IMR-90 (cell line): ENCODE measurements around the gene CAST. TPM values are rescaled to one million over a fixed set of nuclear protein-coding genes. Genes with fewer than 3 reads are reported as not detected.

Source experiments
- ATAC-seq: fragments of 200-7000 bp; cut with Tn5 transposase; 2 replicates; pipeline ENCODE4 v1.9.1; 2020; ENCODE audit warnings: low read depth, mild to moderate bottlenecking, moderate library complexity
- BruUV-seq: library from RNA; stranded (reverse); fragments of 400-500 nt; replicated peaks from 2 replicates; lab custom pipeline; 2021; lab: Mats Ljungman, UMichigan
- CTCF ChIA-PET: fragments of 300-600 bp; formaldehyde crosslinking; extraction: SDS; loops from one replicate; lab custom pipeline; 2021; ENCODE audit warnings: antibody characterized with exemption; lab: Yijun Ruan, JAX
- POLR2A ChIA-PET: fragments of 300-600 bp; sonication (Branson Sonifier 250); formaldehyde crosslinking; loops from one replicate; lab custom pipeline; 2022; ENCODE audit warnings: antibody characterized with exemption; ENCODE audit not compliant: unreplicated experiment; lab: Charles Lee
- DNase-seq: peaks from one replicate; pipeline ENCODE4 v3.0.0; 2013
- H2AFZ ChIP-seq: replicated peaks from 2 replicates; pipeline ENCODE3; 2013; ENCODE audit warnings: low read length, mild to moderate bottlenecking; ENCODE audit not compliant: poor library complexity
- H2AK5ac ChIP-seq: 2 replicates; pipeline ENCODE4 v1.6.1; 2013; ENCODE audit warnings: low read depth, low read length, inconsistent platforms
- H2AK9ac ChIP-seq: replicated peaks from 2 replicates; pipeline ENCODE3; 2013; ENCODE audit warnings: mild to moderate bottlenecking, low read depth, low read length, moderate library complexity; ENCODE audit not compliant: poor library complexity
- H2BK120ac ChIP-seq: 2 replicates; pipeline ENCODE4 v1.6.1; 2013; ENCODE audit warnings: low read depth, low read length, inconsistent platforms
- H2BK15ac ChIP-seq: 3 replicates; pipeline ENCODE4 v1.6.1; 2013; ENCODE audit warnings: low read depth, low read length, inconsistent platforms
- H2BK20ac ChIP-seq: 2 replicates; pipeline ENCODE4 v1.6.1; 2013; ENCODE audit warnings: low read depth, mild to moderate bottlenecking, inconsistent platforms, low read length, moderate library complexity
- H2BK5ac ChIP-seq: 2 replicates; pipeline ENCODE4 v1.6.1; 2013; ENCODE audit warnings: mild to moderate bottlenecking, low read depth, low read length, inconsistent platforms; ENCODE audit not compliant: poor library complexity, severe bottlenecking
- H3K14ac ChIP-seq: replicated peaks from 2 replicates; pipeline ENCODE4 v1.6.1; 2013; ENCODE audit warnings: low read depth, low read length, inconsistent platforms
- H3K18ac ChIP-seq: 2 replicates; pipeline ENCODE4 v1.6.1; 2013; ENCODE audit warnings: low read depth, low read length, control low read depth
- H3K23ac ChIP-seq: 2 replicates; pipeline ENCODE4 v1.6.1; 2013; ENCODE audit warnings: low read depth, low read length, inconsistent platforms
- H3K27ac ChIP-seq: 2 replicates; pipeline ENCODE4 v1.5.1; 2013; ENCODE audit warnings: mild to moderate bottlenecking, control low read depth, low read length; ENCODE audit not compliant: insufficient read depth
- H3K27me3 ChIP-seq: 2 replicates; pipeline ENCODE4 v1.6.1; 2013; ENCODE audit warnings: low read length; ENCODE audit not compliant: control insufficient read depth, insufficient read depth
- H3K36me3 ChIP-seq: 2 replicates; pipeline ENCODE4 v1.6.1; 2013; ENCODE audit warnings: low read length, mixed read lengths; ENCODE audit not compliant: control insufficient read depth, insufficient read depth
- H3K4ac ChIP-seq: 2 replicates; pipeline ENCODE4 v1.6.1; 2013; ENCODE audit warnings: low read depth, low read length, inconsistent platforms
- H3K4me1 ChIP-seq: 2 replicates; pipeline ENCODE4 v1.6.1; 2013; ENCODE audit warnings: low read length, mixed read lengths; ENCODE audit not compliant: control insufficient read depth, insufficient read depth
- H3K4me2 ChIP-seq: 2 replicates; pipeline ENCODE4 v1.6.1; 2013; ENCODE audit warnings: low read depth, mild to moderate bottlenecking, control low read depth, low read length, moderate library complexity
- H3K4me3 ChIP-seq: 2 replicates; pipeline ENCODE4 v1.5.1; 2013; ENCODE audit warnings: low read depth, mild to moderate bottlenecking, control low read depth, low read length, moderate library complexity; ENCODE audit not compliant: insufficient read depth
- H3K56ac ChIP-seq: 2 replicates; pipeline ENCODE4 v1.6.1; 2013; ENCODE audit warnings: low read length, inconsistent platforms; ENCODE audit not compliant: insufficient read depth; ENCODE audit errors: extremely low read depth
- H3K79me1 ChIP-seq, 2 experiments: 2 replicates each; pipeline ENCODE4 v1.6.1; 2013; ENCODE audit warnings: low read length in 2 of 2, inconsistent platforms in 1 of 2, low read depth in 1 of 2
- H3K9ac ChIP-seq: 2 replicates; pipeline ENCODE4 v1.6.1; 2013; ENCODE audit warnings: low read depth, low read length, control low read depth
- H3K9me1 ChIP-seq: 2 replicates; pipeline ENCODE4 v1.6.1; 2013; ENCODE audit warnings: low read length, inconsistent platforms; ENCODE audit not compliant: insufficient read depth
- H3K9me3 ChIP-seq: 2 replicates; pipeline ENCODE4 v1.6.1; 2013; ENCODE audit warnings: low read length; ENCODE audit not compliant: control insufficient read depth, insufficient read depth
- H4K20me1 ChIP-seq: 2 replicates; pipeline ENCODE4 v1.6.1; 2013; ENCODE audit warnings: low read length, inconsistent platforms; ENCODE audit not compliant: insufficient read depth
- H4K5ac ChIP-seq: 2 replicates; pipeline ENCODE4 v1.6.1; 2013; ENCODE audit warnings: mild to moderate bottlenecking, low read depth, low read length, control low read depth
- H4K8ac ChIP-seq, 2 experiments: 2 replicates each; pipeline ENCODE4 v1.6.1; 2013; ENCODE audit warnings: low read depth in 2 of 2, low read length in 2 of 2, control low read depth in 1 of 2, inconsistent platforms in 1 of 2
- H4K91ac ChIP-seq: 2 replicates; pipeline ENCODE4 v1.6.1; 2013; ENCODE audit warnings: low read depth, low read length, inconsistent platforms; ENCODE audit not compliant: insufficient read depth
- CHD1 ChIP-seq: IDR thresholded peaks from 2 replicates; pipeline ENCODE4 v1.6.1; 2012; ENCODE audit warnings: low read depth, low read length, improper control_type of control experiment
- FOS ChIP-seq: fragments of 150-350 bp; IDR thresholded peaks from 2 replicates; pipeline ENCODE4 v1.6.1; 2016; ENCODE audit warnings: low read depth, low read length
- MXI1 ChIP-seq: IDR thresholded peaks from 2 replicates; pipeline ENCODE4 v1.6.1; 2012; ENCODE audit warnings: low read depth, mild to moderate bottlenecking, low read length, moderate library complexity, borderline replicate concordance
- NFE2L2 ChIP-seq: fragments of 150-350 bp; IDR thresholded peaks from 2 replicates; pipeline ENCODE4 v1.6.1; 2016; ENCODE audit warnings: low read depth, mild to moderate bottlenecking, low read length
- POLR2A ChIP-seq: IDR thresholded peaks from 2 replicates; pipeline ENCODE4 v1.6.1; 2012; ENCODE audit warnings: mild to moderate bottlenecking, low read depth, low read length
- SMC3 ChIP-seq: fragments of 150-350 bp; IDR thresholded peaks from 2 replicates; pipeline ENCODE4 v1.6.1; 2016; ENCODE audit warnings: low read depth, mild to moderate bottlenecking, antibody characterized with exemption, low read length, moderate library complexity
- WGBS, 2 experiments: methylation state at CpG; one replicate each; pipeline versions ENCODE4 v1.1.5 to v1.1.7; 2013; ENCODE audit warnings: missing lambda C conversion rate in 2 of 2; ENCODE audit not compliant: insufficient read length in 1 of 2; ENCODE audit errors: extremely low coverage in 2 of 2; 5-methylcytosine and 5-hydroxymethylcytosine counted together
- dilution Hi-C: fragments of 300-500 bp; cut with HindIII; formaldehyde crosslinking; loops from one replicate; pipeline ENCODE4 v1.14.3; 2018; ENCODE audit warnings: low sequenced_read_pairs; ENCODE audit not compliant: unreplicated experiment
- in situ Hi-C: fragments of 300-500 bp; cut with MboI; formaldehyde crosslinking; loops from 3 replicates; pipeline ENCODE4 v1.14.3; 2019; ENCODE audit warnings: low sequenced_read_pairs, inconsistent platforms, mixed read lengths
- intact Hi-C: fragments of 100-400 bp; cut with micrococcal nuclease; formaldehyde crosslinking; loops from 2 replicates; pipeline ENCODE4 v1.10.0; 2022
- polyA plus RNA-seq, 3 experiments: library from polyadenylated mRNA; depleted of rRNA; stranded (reverse); fragments of >200 nt; gene quantifications; 2 replicates each; pipeline ENCODE4 v1.2.3, GENCODE V29; 2012; ENCODE audit warnings: low replicate concordance in 1 of 3
- total RNA-seq: library from RNA; depleted of rRNA; stranded (reverse); fragments of >200 nt; gene quantifications from 2 replicates; pipeline ENCODE4 v1.2.3, GENCODE V29; 2012
- TF ChIP-seq, protein P1 (sequence below): fragments of 150-350 bp; IDR thresholded peaks from 2 replicates; pipeline ENCODE4 v1.6.1; 2016; ENCODE audit warnings: low read depth, mild to moderate bottlenecking, low read length, moderate library complexity, borderline replicate concordance

CAST gene
- total and polyA plus RNA-seq, 2 of the 4 experiments (the other 2 are of a cell fraction): 91.3 to 128 TPM

DNA sequence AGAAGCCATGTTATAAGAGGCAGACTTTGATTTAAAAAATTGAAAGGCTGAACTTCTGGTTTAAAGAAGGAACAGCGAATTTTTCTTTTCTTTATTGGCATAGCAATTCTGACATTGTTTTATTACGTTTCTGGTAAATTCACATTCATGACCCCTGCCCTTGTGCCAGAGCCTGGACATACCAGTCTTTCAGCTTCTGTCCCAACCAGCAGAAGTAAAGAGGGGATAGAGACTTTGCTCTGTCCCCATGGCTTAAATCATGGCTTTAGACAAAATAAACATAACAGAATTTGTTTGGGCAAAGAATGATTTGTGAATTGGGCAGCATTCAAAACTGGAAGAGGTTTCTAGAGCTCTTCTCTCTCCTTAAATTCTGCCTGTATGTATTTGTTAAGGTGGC, 15.3 kb downstream of the CAST start:
- no peak overlapping the region for H2BK5ac ChIP-seq
- peaks cover 31 to 41% of the 10 kb centered on the region in 2 experiments for H3K79me1 ChIP-seq
- ChIA-PET CTCF (no interaction called here), POLR2A (interaction anchor here (0.7 kb wide), 1 partner anchor 11 kb away, joined by 3 read pairs; no protein-coding TSS in a partner anchor)
- H3K27me3 ChIP-seq: no peaks in the 10 kb centered on the region
- H4K5ac ChIP-seq: no peak overlapping the region
- H3K23ac ChIP-seq: no peak overlapping the region
- no peak overlapping the region for H2BK15ac ChIP-seq
- no peak overlapping the region for H3K56ac ChIP-seq
- no peaks in the 10 kb centered on the region for H3K9me3 ChIP-seq
- no peak for ATAC-seq
- H3K4me3 ChIP-seq: no peak overlapping the region
- H3K9me1 ChIP-seq: peaks cover 4% of the 10 kb centered on the region; the same call in 1 of the 2 replicates
- BruUV-seq: no TSS peak
- H4K91ac ChIP-seq: no peak overlapping the region
- no peak overlapping the region for H3K27ac ChIP-seq
- H3K14ac ChIP-seq: no peak overlapping the region
- H2AFZ ChIP-seq: no peak overlapping the region
- H3K4me1 ChIP-seq: peaks cover 4% of the 10 kb centered on the region
- H2BK20ac ChIP-seq: no peak overlapping the region
- no peak overlapping the region for H2AK5ac ChIP-seq
- intact Hi-C loops (no loop called here), in situ Hi-C loops (no loop called here), dilution Hi-C loops (no loop called here)
- no peak for DNase-seq
- H2AK9ac ChIP-seq: no peak overlapping the region
- H3K9ac ChIP-seq: no peak overlapping the region
- WGBS, 2 experiments: no CpG with 5 or more reads among the region's 2 CpGs
- H2BK120ac ChIP-seq: no peak overlapping the region
- H4K8ac ChIP-seq: no peak overlapping the region
- peaks cover 15% of the 10 kb centered on the region for H4K20me1 ChIP-seq
- H3K36me3 ChIP-seq: peaks cover 3% of the 10 kb centered on the region; the same call in 1 of the 2 replicates
- no peak overlapping the region for H3K18ac ChIP-seq
- no peak overlapping the region for H3K4ac ChIP-seq
- TF ChIP-seq NFE2L2: no peak
- no peak for TF ChIP-seq POLR2A
- TF ChIP-seq MXI1: no peak
- TF ChIP-seq FOS: no peak
- TF ChIP-seq, protein P1, sequence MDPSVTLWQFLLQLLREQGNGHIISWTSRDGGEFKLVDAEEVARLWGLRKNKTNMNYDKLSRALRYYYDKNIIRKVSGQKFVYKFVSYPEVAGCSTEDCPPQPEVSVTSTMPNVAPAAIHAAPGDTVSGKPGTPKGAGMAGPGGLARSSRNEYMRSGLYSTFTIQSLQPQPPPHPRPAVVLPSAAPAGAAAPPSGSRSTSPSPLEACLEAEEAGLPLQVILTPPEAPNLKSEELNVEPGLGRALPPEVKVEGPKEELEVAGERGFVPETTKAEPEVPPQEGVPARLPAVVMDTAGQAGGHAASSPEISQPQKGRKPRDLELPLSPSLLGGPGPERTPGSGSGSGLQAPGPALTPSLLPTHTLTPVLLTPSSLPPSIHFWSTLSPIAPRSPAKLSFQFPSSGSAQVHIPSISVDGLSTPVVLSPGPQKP: no peak
- no peak for TF ChIP-seq CHD1
- TF ChIP-seq SMC3: no peak
- no peak overlapping the region for H3K4me2 ChIP-seq
